Liver (tissue), 9 donors: ENCODE measurements around the gene EDA. TPM values are rescaled to one million over a fixed set of nuclear protein-coding genes. Genes with fewer than 3 reads are reported as not detected.

Source experiments
- DNase-seq: peaks from one replicate; pipeline ENCODE4 v3.0.0-alpha.2; 2017; ENCODE audit warnings: low spot score
- H3K27ac ChIP-seq, 2 donors: one replicate each; pipeline ENCODE4 v1.7.0; 2013; ENCODE audit warnings: inconsistent platforms in 2 of 2, low read length in 2 of 2, control low read depth in 1 of 2, low read depth in 1 of 2, mild to moderate bottlenecking in 1 of 2
- H3K27me3 ChIP-seq, 4 donors: one replicate each; pipeline versions ENCODE4 v1.6.1 to v1.7.0; 2013; ENCODE audit warnings: low read length in 3 of 4, inconsistent platforms in 1 of 4, mild to moderate bottlenecking in 1 of 4, moderate library complexity in 1 of 4; ENCODE audit not compliant: control insufficient read depth in 4 of 4, insufficient read depth in 4 of 4
- H3K36me3 ChIP-seq, 4 donors: one replicate each; pipeline versions ENCODE4 v1.6.1 to v1.7.0; 2013; ENCODE audit warnings: low read length in 3 of 4, mild to moderate bottlenecking in 3 of 4, low read depth in 1 of 4, moderate library complexity in 1 of 4; ENCODE audit not compliant: control insufficient read depth in 4 of 4, insufficient read depth in 3 of 4
- H3K4me1 ChIP-seq, 4 donors: one replicate each; pipeline versions ENCODE4 v1.6.1 to v1.7.0; 2013; ENCODE audit warnings: low read length in 3 of 4, mild to moderate bottlenecking in 3 of 4, moderate library complexity in 1 of 4; ENCODE audit not compliant: control insufficient read depth in 4 of 4, insufficient read depth in 4 of 4
- H3K4me3 ChIP-seq, 3 donors: one replicate each; pipeline versions ENCODE4 v1.6.1 to v1.7.0; 2013; ENCODE audit warnings: low read length in 3 of 3, control low read depth in 1 of 3, low read depth in 1 of 3, mild to moderate bottlenecking in 1 of 3
- H3K9ac ChIP-seq, 2 donors: one replicate each; pipeline ENCODE4 v1.7.0; 2013; ENCODE audit warnings: low read length in 2 of 2, mild to moderate bottlenecking in 2 of 2, moderate library complexity in 2 of 2, control low read depth in 1 of 2, low read depth in 1 of 2
- H3K9me3 ChIP-seq, 4 donors: one replicate each; pipeline versions ENCODE4 v1.6.1 to v1.7.0; 2013; ENCODE audit warnings: low read length in 3 of 4; ENCODE audit not compliant: control insufficient read depth in 4 of 4
- EGR1 ChIP-seq, 2 donors: IDR thresholded peaks; 2 replicates each; pipeline ENCODE4 v1.6.1; 2016 to 2018; ENCODE audit warnings: antibody characterized with exemption in 2 of 2, low read depth in 2 of 2
- FOXA1 ChIP-seq: IDR thresholded peaks from 2 replicates; pipeline ENCODE4 v1.6.1; 2016; ENCODE audit warnings: antibody characterized with exemption
- FOXA2 ChIP-seq: IDR thresholded peaks from 2 replicates; pipeline ENCODE4 v1.6.1; 2016; ENCODE audit warnings: antibody characterized with exemption
- GABPA ChIP-seq, 2 donors: IDR thresholded peaks in 1 of 2; conservative IDR thresholded peaks in 1 of 2; 2 replicates each; pipeline ENCODE4 v1.6.1; 2016; ENCODE audit warnings: antibody characterized with exemption in 2 of 2, mild to moderate bottlenecking in 1 of 2, moderate library complexity in 1 of 2
- HNF4A ChIP-seq, 2 donors: conservative IDR thresholded peaks; 2 replicates each; pipeline ENCODE4 v1.6.1; 2016; ENCODE audit warnings: antibody characterized with exemption in 2 of 2, mild to moderate bottlenecking in 2 of 2
- HNF4G ChIP-seq: IDR thresholded peaks from 2 replicates; pipeline ENCODE4 v1.6.1; 2016; ENCODE audit warnings: antibody characterized with exemption
- NR2F2 ChIP-seq: IDR thresholded peaks from 2 replicates; pipeline ENCODE4 v1.6.1; 2016; ENCODE audit warnings: antibody characterized with exemption
- RAD21 ChIP-seq, 2 donors: IDR thresholded peaks; 2 replicates each; pipeline ENCODE4 v1.6.1; 2016; ENCODE audit warnings: antibody characterized with exemption in 2 of 2, mild to moderate bottlenecking in 2 of 2
- RXRA ChIP-seq, 2 donors: IDR thresholded peaks; 2 replicates each; pipeline ENCODE4 v1.6.1; 2017 to 2018; ENCODE audit warnings: antibody characterized with exemption in 2 of 2, mild to moderate bottlenecking in 1 of 2
- TAF1 ChIP-seq: conservative IDR thresholded peaks from 2 replicates; pipeline ENCODE4 v1.6.1; 2016; ENCODE audit warnings: antibody characterized with exemption, mild to moderate bottlenecking
- YY1 ChIP-seq: IDR thresholded peaks from 2 replicates; pipeline ENCODE4 v1.6.1; 2016; ENCODE audit warnings: antibody characterized with exemption, mild to moderate bottlenecking
- WGBS: extraction: QIAGEN DNeasy Blood & Tissue Kit; methylation state at CpG from one replicate; pipeline ENCODE4 v1.1.7; 2013; 5-methylcytosine and 5-hydroxymethylcytosine counted together
- polyA plus RNA-seq, 2 donors: library from polyadenylated mRNA; stranded (reverse) in 1 of 2; unstranded in 1 of 2; fragments of 200-250 nt in 1 of 2; fragments of >200 nt in 1 of 2; fragmentation: Nextera tagmentation in 1 of 2; extraction: Ambion mirVana in 1 of 2; gene quantifications; one replicate each; pipeline versions ENCODE4 v1.2.1 to v1.2.3, GENCODE V29; 2013 to 2015
- total RNA-seq, 2 donors: library from RNA; depleted of rRNA; stranded (reverse); fragments of >200 nt; gene quantifications; one replicate each; pipeline ENCODE4 v1.2.3, GENCODE V29; 2014
- TF ChIP-seq, protein P1 (sequence below): IDR thresholded peaks from 2 replicates; pipeline ENCODE4 v1.6.1; 2016; ENCODE audit warnings: antibody characterized with exemption
- TF ChIP-seq, protein P2 (sequence below): IDR thresholded peaks from 2 replicates; pipeline ENCODE4 v1.6.1; 2016; ENCODE audit warnings: antibody characterized with exemption, mild to moderate bottlenecking
- TF ChIP-seq, protein P3 (sequence below): IDR thresholded peaks from 2 replicates; pipeline ENCODE4 v1.6.1; 2016; ENCODE audit warnings: antibody characterized with exemption
- TF ChIP-seq, protein P4 (sequence below): fragments of 150-350 bp; IDR thresholded peaks from 2 replicates; pipeline ENCODE4 v1.5.1; 2017; ENCODE audit warnings: improper control_type of control experiment, low read depth, low read length; ENCODE audit not compliant: missing input control
- TF ChIP-seq, protein P5 (sequence below): IDR thresholded peaks from 2 replicates; pipeline ENCODE4 v1.6.1; 2016; ENCODE audit warnings: antibody characterized with exemption
- donor health status: healthy.
- donor health status: healthy.
- donor health status: healthy.
- donor health status: healthy.
- donor health status: healthy.

The EDA gene
- total and polyA plus RNA-seq, 4 donors: 0.39 to 2.6 (median 1.5) TPM

DNA sequence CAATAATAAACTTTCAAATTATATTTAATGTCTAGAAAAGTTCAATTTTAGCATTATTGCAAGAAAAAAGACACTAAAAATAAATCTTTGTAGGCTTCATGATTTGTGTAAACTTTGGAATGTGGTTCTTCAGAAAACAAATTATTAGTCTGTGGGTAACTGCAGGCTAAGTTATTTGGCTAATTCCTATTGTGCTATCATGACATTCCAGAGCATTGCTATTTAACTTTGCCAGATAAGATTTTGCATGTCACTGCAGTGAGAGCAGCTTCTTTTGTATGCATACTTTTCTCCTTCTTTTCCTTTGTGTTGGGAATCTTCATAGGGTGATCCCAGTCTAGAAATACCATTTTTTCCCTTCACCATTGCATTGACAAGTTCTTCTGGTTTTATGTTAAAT is 303.8 kb downstream of the EDA start:
- Histone ChIP-seq H3K9me3 (no peaks in the 10 kb centered on the region), H3K27ac (no peak overlapping the region), H3K9ac (no peak overlapping the region), H3K4me3 (no peak overlapping the region), H3K27me3 (no peaks in the 10 kb centered on the region), H3K4me1 (no peaks in the 10 kb centered on the region), H3K36me3 (no peaks in the 10 kb centered on the region)
- TF ChIP-seq FOXA2 (no peak), YY1 (no peak)
- DNase-seq: no peak

DNA sequence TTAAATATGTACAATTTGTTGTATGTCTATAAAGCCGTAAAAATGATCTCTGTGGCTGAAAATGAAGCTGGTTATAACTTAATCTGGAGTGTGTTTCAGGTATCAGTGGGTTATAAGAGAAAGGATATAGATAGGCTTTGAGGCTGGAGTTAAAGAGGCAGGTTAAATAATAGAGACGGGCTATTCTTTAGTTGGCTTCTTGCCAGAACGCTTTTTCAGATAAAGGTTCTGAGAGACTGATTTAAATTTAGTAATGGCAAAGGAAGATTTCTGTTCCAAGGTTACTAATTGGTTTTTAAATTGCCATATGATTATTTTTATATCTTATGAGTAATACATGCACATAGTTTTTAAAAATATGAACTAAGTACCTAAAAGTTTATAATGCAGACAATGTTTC is 316.4 kb downstream of the EDA start:
- Histone ChIP-seq H3K27ac (no peak overlapping the region), H3K9ac (no peak overlapping the region), H3K27me3 (no peaks in the 10 kb centered on the region), H3K36me3 (no peaks in the 10 kb centered on the region), H3K4me1 (no peaks in the 10 kb centered on the region), H3K9me3 (no peaks in the 10 kb centered on the region), H3K4me3 (no peak overlapping the region)
- 79% methylated on average over 3 of the region's 3 CpGs for WGBS
- DNase-seq: no peak
- TF ChIP-seq EGR1 (IDR thresholded peaks at IDR 0.05; ENCODE audit: low read depth in 2 of 2) (no peak), YY1 (no peak), FOXA1 (no peak)

DNA sequence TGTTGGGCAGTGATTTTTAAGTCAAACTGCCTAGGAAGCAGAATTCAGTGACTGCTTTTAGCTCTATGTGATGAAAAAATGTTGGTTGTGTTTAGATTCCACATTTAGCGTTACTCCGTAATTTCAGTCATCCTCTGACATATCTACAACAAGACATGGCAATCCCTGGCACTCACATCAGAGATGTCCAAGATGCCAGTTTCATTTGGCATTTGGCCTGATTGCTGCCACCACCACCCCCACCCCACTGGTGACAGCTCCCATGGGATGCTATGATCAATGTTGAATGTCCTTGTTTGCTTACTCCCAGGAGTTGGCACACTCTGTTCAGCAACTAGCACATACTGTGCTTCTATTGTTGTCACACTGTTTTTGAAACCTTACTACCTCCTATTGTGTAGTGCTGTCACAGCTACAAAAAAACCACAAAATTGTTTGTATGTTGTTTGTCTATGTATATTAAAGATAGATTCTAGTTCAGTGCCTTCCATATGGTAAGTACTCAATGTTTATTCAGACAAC is 332.4 kb downstream of the EDA start:
- Histone ChIP-seq H3K27ac (no peak overlapping the region), H3K9me3 (peaks cover 0 to 4% (median 1%) of the 10 kb centered on the region in 4 donors), H3K4me1 (no peaks in the 10 kb centered on the region), H3K4me3 (no peak overlapping the region), H3K27me3 (no peaks in the 10 kb centered on the region), H3K36me3 (no peaks in the 10 kb centered on the region), H3K9ac (no peak overlapping the region)
- 47% methylated on average over 2 of the region's 2 CpGs for WGBS
- no peak for DNase-seq
- TF ChIP-seq RAD21 (IDR thresholded peaks at IDR 0.05) (no peak), FOXA2 (no peak), HNF4G (no peak), EGR1 (IDR thresholded peaks at IDR 0.05; ENCODE audit: low read depth in 2 of 2) (no peak)
- TF ChIP-seq, protein P1, sequence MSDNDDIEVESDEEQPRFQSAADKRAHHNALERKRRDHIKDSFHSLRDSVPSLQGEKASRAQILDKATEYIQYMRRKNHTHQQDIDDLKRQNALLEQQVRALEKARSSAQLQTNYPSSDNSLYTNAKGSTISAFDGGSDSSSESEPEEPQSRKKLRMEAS: no peak

DNA sequence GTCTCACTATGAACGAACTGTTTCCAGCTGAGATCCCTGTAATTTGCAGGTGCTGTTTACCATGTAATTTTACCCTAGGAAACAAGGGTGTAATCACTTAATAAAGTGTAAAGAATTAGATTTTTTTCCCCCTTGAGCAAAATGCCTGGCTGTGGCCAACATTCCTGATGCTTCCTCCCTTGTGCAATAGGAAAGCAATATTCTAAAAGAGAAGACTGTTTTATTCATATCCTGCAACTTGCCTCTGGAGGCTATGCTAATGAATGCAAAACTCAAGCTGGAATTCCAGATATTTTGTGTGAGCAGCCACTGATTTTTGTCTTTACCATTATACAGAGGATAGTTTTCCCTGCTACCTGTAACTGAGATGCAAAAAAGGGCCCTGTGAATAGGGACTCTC is 335.8 kb downstream of the EDA start:
- Histone ChIP-seq H3K27ac (no peak overlapping the region), H3K4me3 (no peak overlapping the region), H3K4me1 (no peaks in the 10 kb centered on the region), H3K9ac (no peak overlapping the region), H3K27me3 (peaks cover 0 to 4% (median 0%) of the 10 kb centered on the region in 4 donors), H3K36me3 (no peaks in the 10 kb centered on the region), H3K9me3 (no peaks in the 10 kb centered on the region)
- WGBS: 93% methylated on average over 1 of the region's 1 CpG
- DNase-seq: no peak
- no peak for TF ChIP-seq NR2F2
- no peak for TF ChIP-seq EGR1 (IDR thresholded peaks at IDR 0.05; ENCODE audit: low read depth in 2 of 2)
- TF ChIP-seq GABPA (IDR thresholded peaks at IDR 0.05 in 1 of 2, conservative IDR thresholded peaks at IDR 0.05 in 1 of 2): no peak
- TF ChIP-seq, protein P1: no peak
- TF ChIP-seq, protein P2, sequence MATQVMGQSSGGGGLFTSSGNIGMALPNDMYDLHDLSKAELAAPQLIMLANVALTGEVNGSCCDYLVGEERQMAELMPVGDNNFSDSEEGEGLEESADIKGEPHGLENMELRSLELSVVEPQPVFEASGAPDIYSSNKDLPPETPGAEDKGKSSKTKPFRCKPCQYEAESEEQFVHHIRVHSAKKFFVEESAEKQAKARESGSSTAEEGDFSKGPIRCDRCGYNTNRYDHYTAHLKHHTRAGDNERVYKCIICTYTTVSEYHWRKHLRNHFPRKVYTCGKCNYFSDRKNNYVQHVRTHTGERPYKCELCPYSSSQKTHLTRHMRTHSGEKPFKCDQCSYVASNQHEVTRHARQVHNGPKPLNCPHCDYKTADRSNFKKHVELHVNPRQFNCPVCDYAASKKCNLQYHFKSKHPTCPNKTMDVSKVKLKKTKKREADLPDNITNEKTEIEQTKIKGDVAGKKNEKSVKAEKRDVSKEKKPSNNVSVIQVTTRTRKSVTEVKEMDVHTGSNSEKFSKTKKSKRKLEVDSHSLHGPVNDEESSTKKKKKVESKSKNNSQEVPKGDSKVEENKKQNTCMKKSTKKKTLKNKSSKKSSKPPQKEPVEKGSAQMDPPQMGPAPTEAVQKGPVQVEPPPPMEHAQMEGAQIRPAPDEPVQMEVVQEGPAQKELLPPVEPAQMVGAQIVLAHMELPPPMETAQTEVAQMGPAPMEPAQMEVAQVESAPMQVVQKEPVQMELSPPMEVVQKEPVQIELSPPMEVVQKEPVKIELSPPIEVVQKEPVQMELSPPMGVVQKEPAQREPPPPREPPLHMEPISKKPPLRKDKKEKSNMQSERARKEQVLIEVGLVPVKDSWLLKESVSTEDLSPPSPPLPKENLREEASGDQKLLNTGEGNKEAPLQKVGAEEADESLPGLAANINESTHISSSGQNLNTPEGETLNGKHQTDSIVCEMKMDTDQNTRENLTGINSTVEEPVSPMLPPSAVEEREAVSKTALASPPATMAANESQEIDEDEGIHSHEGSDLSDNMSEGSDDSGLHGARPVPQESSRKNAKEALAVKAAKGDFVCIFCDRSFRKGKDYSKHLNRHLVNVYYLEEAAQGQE: no peak
- TF ChIP-seq TAF1: no peak
- TF ChIP-seq HNF4G: no peak
- TF ChIP-seq RAD21 (IDR thresholded peaks at IDR 0.05): no peak
- TF ChIP-seq RXRA (IDR thresholded peaks at IDR 0.05): no peak
- TF ChIP-seq, protein P3, sequence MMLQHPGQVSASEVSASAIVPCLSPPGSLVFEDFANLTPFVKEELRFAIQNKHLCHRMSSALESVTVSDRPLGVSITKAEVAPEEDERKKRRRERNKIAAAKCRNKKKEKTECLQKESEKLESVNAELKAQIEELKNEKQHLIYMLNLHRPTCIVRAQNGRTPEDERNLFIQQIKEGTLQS: no peak
- TF ChIP-seq YY1: no peak
- TF ChIP-seq HNF4A (conservative IDR thresholded peaks at IDR 0.05): no peak
- TF ChIP-seq, protein P4, sequence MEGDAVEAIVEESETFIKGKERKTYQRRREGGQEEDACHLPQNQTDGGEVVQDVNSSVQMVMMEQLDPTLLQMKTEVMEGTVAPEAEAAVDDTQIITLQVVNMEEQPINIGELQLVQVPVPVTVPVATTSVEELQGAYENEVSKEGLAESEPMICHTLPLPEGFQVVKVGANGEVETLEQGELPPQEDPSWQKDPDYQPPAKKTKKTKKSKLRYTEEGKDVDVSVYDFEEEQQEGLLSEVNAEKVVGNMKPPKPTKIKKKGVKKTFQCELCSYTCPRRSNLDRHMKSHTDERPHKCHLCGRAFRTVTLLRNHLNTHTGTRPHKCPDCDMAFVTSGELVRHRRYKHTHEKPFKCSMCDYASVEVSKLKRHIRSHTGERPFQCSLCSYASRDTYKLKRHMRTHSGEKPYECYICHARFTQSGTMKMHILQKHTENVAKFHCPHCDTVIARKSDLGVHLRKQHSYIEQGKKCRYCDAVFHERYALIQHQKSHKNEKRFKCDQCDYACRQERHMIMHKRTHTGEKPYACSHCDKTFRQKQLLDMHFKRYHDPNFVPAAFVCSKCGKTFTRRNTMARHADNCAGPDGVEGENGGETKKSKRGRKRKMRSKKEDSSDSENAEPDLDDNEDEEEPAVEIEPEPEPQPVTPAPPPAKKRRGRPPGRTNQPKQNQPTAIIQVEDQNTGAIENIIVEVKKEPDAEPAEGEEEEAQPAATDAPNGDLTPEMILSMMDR: no peak
- TF ChIP-seq FOXA2: no peak
- TF ChIP-seq, protein P5, sequence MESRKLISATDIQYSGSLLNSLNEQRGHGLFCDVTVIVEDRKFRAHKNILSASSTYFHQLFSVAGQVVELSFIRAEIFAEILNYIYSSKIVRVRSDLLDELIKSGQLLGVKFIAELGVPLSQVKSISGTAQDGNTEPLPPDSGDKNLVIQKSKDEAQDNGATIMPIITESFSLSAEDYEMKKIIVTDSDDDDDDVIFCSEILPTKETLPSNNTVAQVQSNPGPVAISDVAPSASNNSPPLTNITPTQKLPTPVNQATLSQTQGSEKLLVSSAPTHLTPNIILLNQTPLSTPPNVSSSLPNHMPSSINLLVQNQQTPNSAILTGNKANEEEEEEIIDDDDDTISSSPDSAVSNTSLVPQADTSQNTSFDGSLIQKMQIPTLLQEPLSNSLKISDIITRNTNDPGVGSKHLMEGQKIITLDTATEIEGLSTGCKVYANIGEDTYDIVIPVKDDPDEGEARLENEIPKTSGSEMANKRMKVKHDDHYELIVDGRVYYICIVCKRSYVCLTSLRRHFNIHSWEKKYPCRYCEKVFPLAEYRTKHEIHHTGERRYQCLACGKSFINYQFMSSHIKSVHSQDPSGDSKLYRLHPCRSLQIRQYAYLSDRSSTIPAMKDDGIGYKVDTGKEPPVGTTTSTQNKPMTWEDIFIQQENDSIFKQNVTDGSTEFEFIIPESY: no peak
